Type B pancreatic cell (in vitro differentiated cells): ENCODE measurements around the gene ADGRB3. TPM values are rescaled to one million over a fixed set of nuclear protein-coding genes. Genes with fewer than 3 reads are reported as not detected.

ENCODE experiments used
- DNase-seq: peaks from one replicate; pipeline ENCODE4 v3.0.0; 2021; ENCODE audit warnings: mixed read lengths; ENCODE audit not compliant: unreplicated experiment; ENCODE audit errors: extremely low spot score
- H3K27ac Mint-ChIP-seq: 2 replicates; pipeline ENCODE4 v1.8.0; 2021; ENCODE audit warnings: mild to moderate bottlenecking, mixed read lengths
- H3K27me3 Mint-ChIP-seq: 2 replicates; pipeline ENCODE4 v1.8.0; 2021; ENCODE audit warnings: mixed read lengths
- H3K36me3 Mint-ChIP-seq: 2 replicates; pipeline ENCODE4 v1.8.0; 2021; ENCODE audit warnings: mixed read lengths
- H3K4me1 Mint-ChIP-seq: one replicate; pipeline ENCODE4 v1.8.0; 2021; ENCODE audit warnings: mixed read lengths; ENCODE audit not compliant: unreplicated experiment
- H3K4me3 Mint-ChIP-seq: 2 replicates; pipeline ENCODE4 v1.8.0; 2021; ENCODE audit warnings: mild to moderate bottlenecking, mixed read lengths
- H3K9me3 Mint-ChIP-seq: 2 replicates; pipeline ENCODE4 v1.8.0; 2021; ENCODE audit warnings: mixed read lengths
- CTCF ChIP-seq: fragments of 200-600 bp; sonication (generic); conservative IDR thresholded peaks from 2 replicates; pipeline ENCODE4 v1.5.0; 2021; ENCODE audit warnings: antibody characterized with exemption, mild to moderate bottlenecking
- total RNA-seq: library from RNA; stranded (reverse); gene quantifications from 2 replicates; pipeline ENCODE4 v1.2.1, GENCODE V29; 2021; ENCODE audit warnings: low replicate concordance

The ADGRB3 gene
- total RNA-seq, 1 donor from 2014 or later = 2.0 TPM

GRCh38 chr6:69069881-69070280 lies 434.8 kb downstream of the ADGRB3 start:
- no peak for TF ChIP-seq CTCF
- no peaks in the 10 kb centered on the region for H3K27me3 Mint-ChIP-seq
- no peaks in the 10 kb centered on the region for H3K4me1 Mint-ChIP-seq
- no peak for DNase-seq
- H3K27ac Mint-ChIP-seq = no peak overlapping the region
- H3K4me3 Mint-ChIP-seq = no peak overlapping the region
- no peaks in the 10 kb centered on the region for H3K9me3 Mint-ChIP-seq
- H3K36me3 Mint-ChIP-seq = no peaks in the 10 kb centered on the region

GRCh38 chr6:69072796-69073195 lies 437.7 kb downstream of the ADGRB3 start:
- Mint-ChIP-seq H3K4me1 (no peaks in the 10 kb centered on the region), H3K27me3 (no peaks in the 10 kb centered on the region), H3K36me3 (no peaks in the 10 kb centered on the region), H3K9me3 (no peaks in the 10 kb centered on the region), H3K27ac (no peak overlapping the region), H3K4me3 (no peak overlapping the region)
- no peak for DNase-seq
- no peak for TF ChIP-seq CTCF

- H3K36me3 Mint-ChIP-seq = no peaks in the 10 kb centered on the region
- no peak for TF ChIP-seq CTCF
These were observed 449.8 kb downstream of the ADGRB3 start for GRCh38 chr6:69084746-69085335.

GRCh38 chr6:69086689-69087088 lies 451.6 kb downstream of the ADGRB3 start:
- Mint-ChIP-seq H3K27ac (no peak overlapping the region), H3K36me3 (no peaks in the 10 kb centered on the region), H3K4me3 (no peak overlapping the region), H3K27me3 (no peaks in the 10 kb centered on the region), H3K4me1 (no peaks in the 10 kb centered on the region), H3K9me3 (no peaks in the 10 kb centered on the region)
- TF ChIP-seq CTCF = no peak
- DNase-seq = no peak

More at GRCh38 chr6:69084746-69085335, 449.8 kb downstream of the ADGRB3 start:
- no peaks in the 10 kb centered on the region for H3K9me3 Mint-ChIP-seq
- no peak overlapping the region for H3K4me3 Mint-ChIP-seq
- no peak for DNase-seq
- no peak overlapping the region for H3K27ac Mint-ChIP-seq
- no peaks in the 10 kb centered on the region for H3K4me1 Mint-ChIP-seq
- peaks cover 3% of the 10 kb centered on the region for H3K27me3 Mint-ChIP-seq

GRCh38 chr6:69089539-69089938 lies 454.5 kb downstream of the ADGRB3 start:
- no peak overlapping the region for H3K27ac Mint-ChIP-seq
- no peak for DNase-seq
- H3K36me3 Mint-ChIP-seq = no peaks in the 10 kb centered on the region

More at GRCh38 chr6:69089539-69089938, 454.5 kb downstream of the ADGRB3 start:
- peaks cover 3% of the 10 kb centered on the region for H3K27me3 Mint-ChIP-seq
- no peaks in the 10 kb centered on the region for H3K9me3 Mint-ChIP-seq
- no peak for TF ChIP-seq CTCF
- H3K4me1 Mint-ChIP-seq = no peaks in the 10 kb centered on the region
- no peak overlapping the region for H3K4me3 Mint-ChIP-seq
